K562 (cell line): Measurements from ENCODE around the gene QKI. TPM values are rescaled to one million over a fixed set of nuclear protein-coding genes. Genes with fewer than 3 reads are reported as not detected.

Experiments used
- ATAC-seq: fragments of 200-7000 bp; cut with Tn5 transposase; 3 replicates; pipeline ENCODE4 v1.9.1; 2020; ENCODE audit warnings: moderate library complexity
- BruUV-seq: library from RNA; stranded (reverse); fragments of 400-500 nt; replicated peaks from 2 replicates; lab custom pipeline; 2021; lab: Mats Ljungman, UMichigan
- CTCF ChIA-PET: fragments of 300-600 bp; formaldehyde crosslinking; extraction: SDS; loops from one replicate; lab custom pipeline; 2021; ENCODE audit warnings: low intra/inter-chr PET ratio; lab: Yijun Ruan, JAX
- POLR2A ChIA-PET: fragments of 300-600, 350-650 bp; sonication (Branson Sonifier 250); formaldehyde crosslinking; extraction: SDS; loops from one replicate; lab custom pipeline; 2021; ENCODE audit warnings: antibody characterized with exemption, inconsistent platforms; lab: Yijun Ruan, JAX
- DNase-seq, 4 experiments: peaks; one replicate each; pipeline versions ENCODE4 v3.0.0 to v3.0.0-alpha.2; 2011 to 2018; ENCODE audit warnings: low spot score in 3 of 4, mixed read lengths in 3 of 4; ENCODE audit errors: extremely low read depth in 1 of 4
- FAIRE-seq: peaks from 2 replicates; lab custom pipeline; 2011; peaks lifted over from hg19 to GRCh38; lab: Jason Lieb, UNC
- H2AFZ ChIP-seq: 2 replicates; pipeline ENCODE4 v1.6.0; 2011; ENCODE audit warnings: low read depth, low read length, control low read depth, inconsistent platforms
- H3K27ac ChIP-seq: fragments of 200-600 bp; 3 replicates; pipeline ENCODE4 v1.8.0; 2011; ENCODE audit warnings: low read depth, mild to moderate bottlenecking, control low read depth, inconsistent platforms, low read length, moderate library complexity, mixed read lengths; ENCODE audit errors: extremely low read depth
- H3K27me3 ChIP-seq, 2 experiments: fragments of 300-600 bp in 1 of 2; 2 replicates in 1 of 2; 3 replicates in 1 of 2; pipeline versions ENCODE4 v1.6.0 to v1.8.0; 2011; ENCODE audit warnings: inconsistent platforms in 2 of 2, low read length in 2 of 2, mild to moderate bottlenecking in 1 of 2, mixed read lengths in 1 of 2, moderate library complexity in 1 of 2; ENCODE audit not compliant: control insufficient read depth in 2 of 2, insufficient read depth in 2 of 2
- H3K36me3 ChIP-seq: fragments of 300-600 bp; 3 replicates; pipeline ENCODE4 v1.8.0; 2011; ENCODE audit warnings: mild to moderate bottlenecking, low read length, inconsistent platforms; ENCODE audit not compliant: control insufficient read depth, insufficient read depth
- H3K4me1 ChIP-seq, 2 experiments: fragments of 200-600 bp in 1 of 2; replicated peaks in 1 of 2; 2 replicates in 1 of 2; 3 replicates in 1 of 2; pipeline versions ENCODE4 v1.5.1 to v1.8.0; 2011; ENCODE audit warnings: inconsistent platforms in 2 of 2, low read length in 2 of 2, mild to moderate bottlenecking in 1 of 2, mixed read lengths in 1 of 2, moderate library complexity in 1 of 2; ENCODE audit not compliant: control insufficient read depth in 2 of 2, insufficient read depth in 2 of 2
- H3K4me2 ChIP-seq: 2 replicates; pipeline ENCODE4 v1.6.1; 2011; ENCODE audit warnings: low read length, control low read depth, inconsistent platforms, mixed read lengths; ENCODE audit not compliant: insufficient read depth
- H3K4me3 ChIP-seq: fragments of 200-600 bp; sonication (generic), shearing (Covaris generic); 2 replicates; pipeline ENCODE4 v1.5.1; 2016; ENCODE audit warnings: control low read depth, inconsistent platforms
- H3K79me2 ChIP-seq: fragments of 200-600 bp; 3 replicates; pipeline ENCODE4 v1.8.0; 2011; ENCODE audit warnings: low read length, inconsistent platforms; ENCODE audit not compliant: control insufficient read depth, insufficient read depth
- H3K9ac ChIP-seq, 2 experiments: 2 replicates each; pipeline versions ENCODE4 v1.6.0 to v1.6.1; 2011; ENCODE audit warnings: low read depth in 2 of 2, low read length in 2 of 2, control low read depth in 1 of 2, inconsistent platforms in 1 of 2, mild to moderate bottlenecking in 1 of 2, mixed read lengths in 1 of 2; ENCODE audit not compliant: insufficient read depth in 1 of 2
- H3K9me1 ChIP-seq: one replicate; pipeline ENCODE4 v1.6.0; 2011; ENCODE audit warnings: inconsistent platforms, mild to moderate bottlenecking, low read length, moderate library complexity; ENCODE audit not compliant: control insufficient read depth, insufficient read depth
- H3K9me3 ChIP-seq: replicated peaks from 2 replicates; pipeline ENCODE4 v1.5.1; 2011; ENCODE audit warnings: low read depth, low read length, inconsistent platforms; ENCODE audit not compliant: control insufficient read depth, insufficient read depth
- H4K20me1 ChIP-seq: replicated peaks from 2 replicates; pipeline ENCODE4 v1.6.1; 2011; ENCODE audit warnings: low read length, inconsistent platforms, mixed read lengths; ENCODE audit not compliant: control insufficient read depth, insufficient read depth
- BRF1 ChIP-seq: IDR thresholded peaks from 3 replicates; pipeline ENCODE4 v1.6.1; 2011; ENCODE audit warnings: borderline replicate concordance, mild to moderate bottlenecking; ENCODE audit not compliant: insufficient read length; ENCODE audit errors: extremely low read depth
- ID3 ChIP-seq, 2 experiments: fragments of 250-450 bp in 1 of 2; fragments of 450-650 bp in 1 of 2; sonication (Bioruptor Pico) in 1 of 2; IDR thresholded peaks; 2 replicates each; pipeline versions ENCODE4 v1.6.1 to v1.8.0; 2016 to 2021; ENCODE audit warnings: mild to moderate bottlenecking in 2 of 2, moderate library complexity in 2 of 2, missing compliant biosample characterization in 1 of 2, missing genetic modification characterization in 1 of 2
- LARP7 ChIP-seq: fragments of 450-650 bp; IDR thresholded peaks from 2 replicates; pipeline ENCODE4 v1.6.1; 2016
- MECOM ChIP-seq: fragments of 250-450 bp; sonication (Bioruptor Pico); IDR thresholded peaks from 2 replicates; pipeline ENCODE4 v1.8.0; 2022; ENCODE audit warnings: inconsistent platforms
- NR4A1 ChIP-seq, 2 experiments: fragments of 250-450 bp in 1 of 2; fragments of 450-650 bp in 1 of 2; sonication (Bioruptor Pico) in 1 of 2; IDR thresholded peaks; 2 replicates each; pipeline versions ENCODE4 v1.4.0 to v1.6.1; 2016 to 2020; ENCODE audit warnings: mild to moderate bottlenecking in 2 of 2, missing compliant biosample characterization in 1 of 2, missing genetic modification characterization in 1 of 2, moderate library complexity in 1 of 2
- PCBP1 ChIP-seq: fragments of 200-400 bp; formaldehyde crosslinking; IDR thresholded peaks from 2 replicates; pipeline ENCODE4 v1.6.1; 2018; ENCODE audit warnings: mild to moderate bottlenecking, low read depth, low read length; ENCODE audit not compliant: poor library complexity, severe bottlenecking
- PPARD ChIP-seq: fragments of 250-450 bp; sonication (Bioruptor Pico); IDR thresholded peaks from 2 replicates; pipeline ENCODE4 v1.8.0; 2022; ENCODE audit warnings: inconsistent platforms, mild to moderate bottlenecking, moderate library complexity
- THRA ChIP-seq: fragments of 450-650 bp; IDR thresholded peaks from 2 replicates; pipeline ENCODE4 v1.6.1; 2017; ENCODE audit warnings: mild to moderate bottlenecking, moderate library complexity
- TRIM28 ChIP-seq: fragments of 450-650 bp; IDR thresholded peaks from 2 replicates; pipeline ENCODE4 v1.6.1; 2017
- ZBTB17 ChIP-seq: fragments of 450-650 bp; formaldehyde crosslinking; IDR thresholded peaks from 2 replicates; pipeline ENCODE4 v1.4.0; 2020; ENCODE audit warnings: mild to moderate bottlenecking
- ZHX1 ChIP-seq: fragments of 150-350 bp; conservative IDR thresholded peaks from 2 replicates; pipeline ENCODE4 v1.6.1; 2014; ENCODE audit warnings: low read length
- ZNF140 ChIP-seq: fragments of 250-450 bp; sonication (Bioruptor Pico); IDR thresholded peaks from 2 replicates; pipeline ENCODE4 v1.8.0; 2021; ENCODE audit warnings: moderate library complexity, mild to moderate bottlenecking, inconsistent platforms
- ZNF224 ChIP-seq: sonication (generic); formaldehyde crosslinking; IDR thresholded peaks from 2 replicates; pipeline ENCODE4 v1.8.0; 2022; ENCODE audit warnings: mild to moderate bottlenecking, missing genetic modification reagents
- ZNF280B ChIP-seq: fragments of 250-450 bp; sonication (Bioruptor Pico); IDR thresholded peaks from 2 replicates; pipeline ENCODE4 v1.5.1; 2021; ENCODE audit warnings: mild to moderate bottlenecking
- ZNF316 ChIP-seq: fragments of 450-650 bp; IDR thresholded peaks from 2 replicates; pipeline ENCODE4 v1.6.1; 2016
- WGBS: fragments of 100-300 bp; shearing (Covaris generic); methylation state at CpG from one replicate; pipeline ENCODE4 v1.1.6; 2016; ENCODE audit warnings: low coverage, mixed read lengths; ENCODE audit not compliant: insufficient coverage; ENCODE audit errors: missing lambda C conversion rate; 5-methylcytosine and 5-hydroxymethylcytosine counted together
- in situ Hi-C: fragments of 300-500 bp; cut with MboI; formaldehyde crosslinking; loops from 4 replicates; pipeline ENCODE4 v1.15.0; 2018; ENCODE audit warnings: inconsistent platforms, mixed read lengths
- intact Hi-C: fragments of 100-400 bp; cut with micrococcal nuclease; formaldehyde crosslinking; loops from 2 replicates; pipeline ENCODE4 v1.14.2; 2022
- polyA plus RNA-seq, 8 experiments: library from polyadenylated mRNA; depleted of rRNA in 4 of 8; stranded (reverse) in 5 of 8; unstranded in 3 of 8; fragments of >200 nt; fragmentation: Nextera tagmentation in 2 of 8; fragmentation: Illumina TruSeq in 1 of 8; extraction: Ambion mirVana in 2 of 8; extraction: Trizol in 1 of 8; gene quantifications; 2 replicates each; pipeline versions ENCODE4 v1.2.1 to v1.2.3, GENCODE V29; 2011 to 2014; ENCODE audit warnings: inconsistent platforms in 1 of 8, missing spikeins in 1 of 8
- total RNA-seq, 7 experiments: library from RNA; depleted of rRNA in 6 of 7; stranded (reverse); fragments of >200 nt in 6 of 7; fragmentation: Illumina TruSeq in 2 of 7; extraction: Trizol in 2 of 7; gene quantifications; 2 replicates each; pipeline versions ENCODE4 v1.2.1 to v1.2.3, GENCODE V29; 2011 to 2021; ENCODE audit warnings: low replicate concordance in 1 of 7

The QKI gene
- total and polyA plus RNA-seq, 9 of the 15 experiments (the other 6 are each of a cell fraction or from before 2014, with no cell fraction given): 20.4 to 215 (median 123) TPM

GRCh38 chr6:163412341-163412740, 2.2 kb upstream of the QKI start (continued):
- no peak for TF ChIP-seq NR4A1 (CRISPR knock-in tag; IDR thresholded peaks at IDR 0.05)
- TF ChIP-seq NR4A1 (tag; IDR thresholded peaks at IDR 0.05): no peak
- TF ChIP-seq TRIM28: no peak
- TF ChIP-seq PPARD (CRISPR knock-in tag): no peak
- no peak for TF ChIP-seq ZNF224 (CRISPR knock-in tag)
- TF ChIP-seq ZHX1: no peak

GRCh38 chr6:163412801-163413344, 1.6 kb upstream of the QKI start:
- Histone ChIP-seq H3K4me2 (peak overlapping the region; percentile 89), H3K9ac (peak overlapping the region; percentile 85 to 97), H3K79me2 (peaks cover 45% of the 10 kb centered on the region), H4K20me1 (no peaks in the 10 kb centered on the region; the same call in 1 of the 2 replicates), H3K9me1 (no peaks in the 10 kb centered on the region), H3K9me3 (no peaks in the 10 kb centered on the region), H3K4me3 (peak overlapping the region; percentile 87), H3K27ac (peak overlapping the region; percentile 94), H3K4me1 (peaks cover 0 to 12% of the 10 kb centered on the region in 2 experiments; a peak in 3 of 5 replicates), H3K36me3 (no peaks in the 10 kb centered on the region), H3K27me3 (no peaks in the 10 kb centered on the region), H2AFZ (peak overlapping the region; percentile 94)
- BruUV-seq: TSS peak; percentile 78
- CTCF ChIA-PET: no interaction called here
- intact Hi-C loops: loop anchor here (5.0 kb wide), 1 partner anchor 694 kb away; no protein-coding TSS in a partner anchor
- POLR2A ChIA-PET: interaction anchor here (1.0 to 1.4 kb wide), 4 partner anchors 10 to 19 kb away, joined by 3 to 6 read pairs (median 4); no protein-coding TSS in a partner anchor
- no peak for FAIRE-seq
- DNase-seq: no peak
- ATAC-seq: no peak
- in situ Hi-C loops: no loop called here
- 2% methylated on average over 14 of the region's 14 CpGs for WGBS
- TF ChIP-seq ZNF316 (no peak), LARP7 (no peak), ZNF280B (CRISPR knock-in tag) (no peak), ZBTB17 (CRISPR knock-in tag) (no peak), MECOM (CRISPR knock-in tag) (no peak), THRA (no peak), PCBP1 (no peak), ID3 (CRISPR knock-in tag; IDR thresholded peaks at IDR 0.05) (no peak), ID3 (tag; IDR thresholded peaks at IDR 0.05) (no peak), BRF1 (no peak), ZNF140 (CRISPR knock-in tag) (no peak)
